Measurements from ENCODE around the gene TCEAL7.
"Not testable (repeated sequence)": the region's sequence is repeated elsewhere in the genome, so short reads cannot be mapped to it uniquely, and the experiment has no call there.

The TCEAL7 gene

GRCh38 chrX:103356858-103357257 is 26.8 kb downstream of the TCEAL7 start:
- H3K4me3 ChIP-seq (ENCODE audit: control insufficient read depth, low read depth, low read length): peak overlapping the region; percentile 80
- no peak for DNase-seq (ENCODE audit: low read depth)
- TF ChIP-seq CTCF (conservative IDR thresholded peaks at IDR 0.05; ENCODE audit: control insufficient read depth, insufficient read depth, low read depth, low read length): no peak

- peak overlapping the region; percentile 80 for H3K4me3 ChIP-seq (ENCODE audit: control insufficient read depth, low read depth, low read length)
- TF ChIP-seq CTCF (conservative IDR thresholded peaks at IDR 0.05; ENCODE audit: control insufficient read depth, insufficient read depth, low read depth, low read length): no peak
These were observed 27.8 kb downstream of the TCEAL7 start for GRCh38 chrX:103357871-103358270.

GRCh38 chrX:103359605-103360004 is 29.6 kb downstream of the TCEAL7 start:
- not testable (repeated sequence) for DNase-seq (ENCODE audit: low read depth); H3K4me3 ChIP-seq (ENCODE audit: control insufficient read depth, low read depth, low read length)

More at GRCh38 chrX:103357871-103358270, 27.8 kb downstream of the TCEAL7 start:
- DNase-seq (ENCODE audit: low read depth): no peak

GRCh38 chrX:103360092-103360491 is 30.1 kb downstream of the TCEAL7 start:
- DNase-seq (ENCODE audit: low read depth): no peak
- TF ChIP-seq CTCF (conservative IDR thresholded peaks at IDR 0.05; ENCODE audit: control insufficient read depth, insufficient read depth, low read depth, low read length): no peak
- no peak overlapping the region for H3K4me3 ChIP-seq (ENCODE audit: control insufficient read depth, low read depth, low read length)

- no peak overlapping the region for H3K4me3 ChIP-seq (ENCODE audit: control insufficient read depth, low read depth, low read length)
- no peak for DNase-seq (ENCODE audit: low read depth)
- TF ChIP-seq CTCF (conservative IDR thresholded peaks at IDR 0.05; ENCODE audit: control insufficient read depth, insufficient read depth, low read depth, low read length): no peak
These were observed 30.9 kb downstream of the TCEAL7 start for GRCh38 chrX:103360916-103361315.

GRCh38 chrX:103361798-103362197 is 31.8 kb downstream of the TCEAL7 start:
- TF ChIP-seq CTCF (conservative IDR thresholded peaks at IDR 0.05; ENCODE audit: control insufficient read depth, insufficient read depth, low read depth, low read length): no peak
- DNase-seq (ENCODE audit: low read depth): no peak

GRCh38 chrX:103362474-103362873 is 32.4 kb downstream of the TCEAL7 start:
- TF ChIP-seq CTCF (conservative IDR thresholded peaks at IDR 0.05; ENCODE audit: control insufficient read depth, insufficient read depth, low read depth, low read length): no peak
- H3K4me3 ChIP-seq (ENCODE audit: control insufficient read depth, low read depth, low read length): no peak overlapping the region
- peak; percentile 38 for DNase-seq (ENCODE audit: low read depth)

More at GRCh38 chrX:103361798-103362197, 31.8 kb downstream of the TCEAL7 start:
- H3K4me3 ChIP-seq (ENCODE audit: control insufficient read depth, low read depth, low read length): no peak overlapping the region

Data from fibroblast of mammary gland (primary cell).